Measurements from ENCODE around the gene GPX4.

The GPX4 gene

DNA sequence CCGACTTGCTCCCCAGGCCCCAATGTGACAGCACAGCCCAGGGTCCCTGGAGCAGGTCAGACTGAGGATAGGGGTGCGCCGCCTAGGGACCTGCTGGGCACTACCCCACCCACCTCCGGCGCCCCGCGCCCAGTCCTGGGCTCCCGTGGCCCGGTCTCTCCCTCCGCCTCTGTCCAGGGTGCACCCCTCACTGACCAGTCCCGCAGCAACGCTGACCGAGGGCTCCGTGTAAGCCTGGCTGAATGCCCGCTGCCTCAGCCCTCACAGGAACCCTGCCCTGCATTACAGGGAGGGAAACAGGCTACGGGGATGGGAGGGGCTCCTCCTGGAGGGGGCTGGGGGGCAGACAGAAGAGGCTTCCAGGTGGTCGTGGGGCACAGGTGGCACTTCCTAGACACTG, 31.7 kb downstream of the GPX4 start:
- TF ChIP-seq FOXP2 (optimal IDR thresholded peaks at IDR 0.05; ENCODE audit: borderline replicate concordance, extremely low read depth, extremely low read length, insufficient read depth), result no peak
- TF ChIP-seq TAF1 (IDR thresholded peaks at IDR 0.05; ENCODE audit: borderline replicate concordance, insufficient read depth, low read length), result no peak
- no peak for TF ChIP-seq SIN3A (IDR thresholded peaks at IDR 0.05; ENCODE audit: borderline replicate concordance, insufficient read depth, low read length)
- TF ChIP-seq, protein P1, sequence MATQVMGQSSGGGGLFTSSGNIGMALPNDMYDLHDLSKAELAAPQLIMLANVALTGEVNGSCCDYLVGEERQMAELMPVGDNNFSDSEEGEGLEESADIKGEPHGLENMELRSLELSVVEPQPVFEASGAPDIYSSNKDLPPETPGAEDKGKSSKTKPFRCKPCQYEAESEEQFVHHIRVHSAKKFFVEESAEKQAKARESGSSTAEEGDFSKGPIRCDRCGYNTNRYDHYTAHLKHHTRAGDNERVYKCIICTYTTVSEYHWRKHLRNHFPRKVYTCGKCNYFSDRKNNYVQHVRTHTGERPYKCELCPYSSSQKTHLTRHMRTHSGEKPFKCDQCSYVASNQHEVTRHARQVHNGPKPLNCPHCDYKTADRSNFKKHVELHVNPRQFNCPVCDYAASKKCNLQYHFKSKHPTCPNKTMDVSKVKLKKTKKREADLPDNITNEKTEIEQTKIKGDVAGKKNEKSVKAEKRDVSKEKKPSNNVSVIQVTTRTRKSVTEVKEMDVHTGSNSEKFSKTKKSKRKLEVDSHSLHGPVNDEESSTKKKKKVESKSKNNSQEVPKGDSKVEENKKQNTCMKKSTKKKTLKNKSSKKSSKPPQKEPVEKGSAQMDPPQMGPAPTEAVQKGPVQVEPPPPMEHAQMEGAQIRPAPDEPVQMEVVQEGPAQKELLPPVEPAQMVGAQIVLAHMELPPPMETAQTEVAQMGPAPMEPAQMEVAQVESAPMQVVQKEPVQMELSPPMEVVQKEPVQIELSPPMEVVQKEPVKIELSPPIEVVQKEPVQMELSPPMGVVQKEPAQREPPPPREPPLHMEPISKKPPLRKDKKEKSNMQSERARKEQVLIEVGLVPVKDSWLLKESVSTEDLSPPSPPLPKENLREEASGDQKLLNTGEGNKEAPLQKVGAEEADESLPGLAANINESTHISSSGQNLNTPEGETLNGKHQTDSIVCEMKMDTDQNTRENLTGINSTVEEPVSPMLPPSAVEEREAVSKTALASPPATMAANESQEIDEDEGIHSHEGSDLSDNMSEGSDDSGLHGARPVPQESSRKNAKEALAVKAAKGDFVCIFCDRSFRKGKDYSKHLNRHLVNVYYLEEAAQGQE (IDR thresholded peaks at IDR 0.05; ENCODE audit: insufficient read depth in 1 of 2, low read depth in 2 of 2, low read length in 2 of 2), result no peak
- TF ChIP-seq POLR2AphosphoS5 (IDR thresholded peaks at IDR 0.05; ENCODE audit: low read depth, low read length), result no peak

DNA sequence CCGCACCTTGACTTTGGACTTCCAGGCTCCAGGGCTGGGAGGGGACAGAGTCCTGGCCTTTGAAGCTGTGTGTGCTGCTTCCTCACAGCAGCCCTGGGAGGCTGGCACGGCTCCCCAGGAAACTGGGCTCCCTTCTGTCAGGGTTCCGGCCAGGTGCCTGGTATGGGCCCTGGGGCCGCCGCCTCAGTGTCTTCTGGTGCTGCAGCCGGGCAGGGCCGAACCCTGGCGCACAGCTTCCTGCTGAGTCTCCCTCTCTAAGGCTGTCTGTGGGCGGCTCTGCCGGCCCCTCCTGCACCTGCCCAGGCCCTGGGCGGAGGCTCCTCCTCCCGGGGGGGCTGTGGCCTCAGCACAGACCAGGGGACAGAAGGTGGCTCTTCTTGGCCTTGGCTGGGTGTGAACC, 32.4 kb downstream of the GPX4 start:
- TF ChIP-seq POLR2AphosphoS5 (IDR thresholded peaks at IDR 0.05; ENCODE audit: low read depth, low read length) (no peak), FOXP2 (optimal IDR thresholded peaks at IDR 0.05; ENCODE audit: borderline replicate concordance, extremely low read depth, extremely low read length, insufficient read depth) (no peak), TAF1 (IDR thresholded peaks at IDR 0.05; ENCODE audit: borderline replicate concordance, insufficient read depth, low read length) (no peak), SIN3A (IDR thresholded peaks at IDR 0.05; ENCODE audit: borderline replicate concordance, insufficient read depth, low read length) (no peak)
- TF ChIP-seq, protein P1 (IDR thresholded peaks at IDR 0.05; ENCODE audit: insufficient read depth in 1 of 2, low read depth in 2 of 2, low read length in 2 of 2), result no peak

DNA sequence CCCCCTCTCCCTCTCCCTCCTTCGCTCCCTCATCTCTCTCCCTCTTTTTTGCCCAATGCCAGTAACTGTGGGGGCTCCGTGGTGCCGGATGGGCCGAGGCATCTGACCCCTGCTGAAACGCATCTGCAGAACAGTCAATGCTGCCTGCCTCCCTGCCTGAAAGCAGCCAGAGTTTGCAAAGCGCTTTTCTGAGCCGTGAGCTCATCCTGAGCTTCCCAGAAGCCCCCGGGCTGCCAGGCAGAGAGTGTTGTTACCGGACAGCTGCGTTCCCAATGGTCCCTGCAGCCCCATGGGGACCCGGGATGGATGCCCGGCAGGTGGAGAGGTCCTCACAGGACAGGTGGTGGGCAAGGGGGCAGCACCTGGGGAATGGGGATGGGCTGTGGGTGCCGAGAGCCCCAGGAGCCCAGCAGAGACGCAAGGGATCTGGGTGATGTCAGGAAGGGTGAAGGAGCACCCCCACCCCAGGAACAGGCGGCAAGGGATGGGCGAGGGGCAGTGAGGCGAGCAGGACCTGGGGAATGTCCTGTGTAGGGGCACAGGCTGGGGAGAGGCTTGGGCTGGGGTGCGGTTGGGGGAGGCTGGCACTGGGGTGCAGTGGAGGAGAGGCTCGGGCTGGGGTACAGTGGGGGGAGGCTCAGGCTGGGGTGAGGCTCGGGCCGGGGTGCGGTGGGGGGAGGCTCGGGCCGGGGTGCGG, 33.0 kb downstream of the GPX4 start:
- TF ChIP-seq TAF1 (IDR thresholded peaks at IDR 0.05; ENCODE audit: borderline replicate concordance, insufficient read depth, low read length) (no peak), SIN3A (IDR thresholded peaks at IDR 0.05; ENCODE audit: borderline replicate concordance, insufficient read depth, low read length) (no peak), POLR2AphosphoS5 (IDR thresholded peaks at IDR 0.05; ENCODE audit: low read depth, low read length) (no peak), FOXP2 (optimal IDR thresholded peaks at IDR 0.05; ENCODE audit: borderline replicate concordance, extremely low read depth, extremely low read length, insufficient read depth) (no peak)
- TF ChIP-seq, protein P1 (IDR thresholded peaks at IDR 0.05; ENCODE audit: insufficient read depth in 1 of 2, low read depth in 2 of 2, low read length in 2 of 2), result no peak

DNA sequence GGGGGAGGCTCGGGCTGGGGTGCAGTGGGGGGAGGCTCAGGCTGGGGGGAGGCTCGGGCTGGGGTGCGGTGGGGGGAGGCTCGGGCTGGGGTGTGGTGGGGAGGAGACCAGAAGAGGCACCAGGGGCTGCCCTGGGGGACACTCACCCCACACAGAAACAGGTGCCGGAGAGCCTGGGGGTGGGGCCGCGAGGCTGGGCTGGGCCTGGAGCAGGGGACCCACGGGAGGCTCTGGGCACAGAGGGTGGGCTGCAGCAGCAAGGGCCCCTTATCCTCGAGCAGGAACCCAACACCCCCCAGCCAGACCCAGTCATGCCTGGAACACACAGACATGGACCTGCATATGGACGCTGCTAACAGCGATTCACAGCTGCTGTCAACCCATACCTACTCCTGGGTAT, 34.3 kb downstream of the GPX4 start:
- TF ChIP-seq POLR2AphosphoS5 (IDR thresholded peaks at IDR 0.05; ENCODE audit: low read depth, low read length) (no peak), FOXP2 (optimal IDR thresholded peaks at IDR 0.05; ENCODE audit: borderline replicate concordance, extremely low read depth, extremely low read length, insufficient read depth) (no peak), TAF1 (IDR thresholded peaks at IDR 0.05; ENCODE audit: borderline replicate concordance, insufficient read depth, low read length) (no peak), SIN3A (IDR thresholded peaks at IDR 0.05; ENCODE audit: borderline replicate concordance, insufficient read depth, low read length) (no peak)
- TF ChIP-seq, protein P1 (IDR thresholded peaks at IDR 0.05; ENCODE audit: insufficient read depth in 1 of 2, low read depth in 2 of 2, low read length in 2 of 2), result no peak
